ENCODE results near the gene SMPDL3B.

Gene SMPDL3B

DNA sequence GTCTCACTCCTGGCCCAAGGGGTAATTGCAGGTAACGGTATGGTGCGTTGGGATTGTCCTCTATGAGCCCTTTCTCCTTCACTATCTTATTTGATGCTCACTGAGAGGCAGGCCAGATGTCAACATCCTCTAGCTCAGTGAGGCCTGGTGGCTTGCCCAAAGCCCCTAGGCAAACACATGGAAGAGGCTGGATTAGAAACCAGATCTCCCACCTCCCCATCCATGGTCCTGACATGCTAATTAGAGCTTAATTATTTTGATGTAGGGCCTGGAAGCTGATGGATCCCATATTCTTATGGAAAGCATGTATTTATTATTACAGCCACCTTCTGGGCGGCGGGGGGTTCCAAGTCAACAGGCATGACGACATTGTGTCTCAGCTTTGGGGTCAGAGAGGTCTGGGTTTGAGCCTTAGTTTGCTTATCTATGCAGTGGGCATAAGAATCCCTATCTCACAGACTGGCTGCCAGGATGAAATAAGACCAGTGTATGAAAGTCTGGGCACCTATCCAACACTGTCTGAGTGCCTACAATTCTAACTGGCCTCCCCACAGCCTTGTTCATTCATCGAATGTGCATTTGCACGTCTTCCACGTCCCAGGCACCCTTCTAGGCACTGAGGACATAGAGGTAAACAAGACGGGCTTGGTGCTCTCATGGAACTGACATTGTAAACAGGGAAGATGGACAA lies 6.2 kb downstream of the SMPDL3B start:
- no peak for DNase-seq

DNA sequence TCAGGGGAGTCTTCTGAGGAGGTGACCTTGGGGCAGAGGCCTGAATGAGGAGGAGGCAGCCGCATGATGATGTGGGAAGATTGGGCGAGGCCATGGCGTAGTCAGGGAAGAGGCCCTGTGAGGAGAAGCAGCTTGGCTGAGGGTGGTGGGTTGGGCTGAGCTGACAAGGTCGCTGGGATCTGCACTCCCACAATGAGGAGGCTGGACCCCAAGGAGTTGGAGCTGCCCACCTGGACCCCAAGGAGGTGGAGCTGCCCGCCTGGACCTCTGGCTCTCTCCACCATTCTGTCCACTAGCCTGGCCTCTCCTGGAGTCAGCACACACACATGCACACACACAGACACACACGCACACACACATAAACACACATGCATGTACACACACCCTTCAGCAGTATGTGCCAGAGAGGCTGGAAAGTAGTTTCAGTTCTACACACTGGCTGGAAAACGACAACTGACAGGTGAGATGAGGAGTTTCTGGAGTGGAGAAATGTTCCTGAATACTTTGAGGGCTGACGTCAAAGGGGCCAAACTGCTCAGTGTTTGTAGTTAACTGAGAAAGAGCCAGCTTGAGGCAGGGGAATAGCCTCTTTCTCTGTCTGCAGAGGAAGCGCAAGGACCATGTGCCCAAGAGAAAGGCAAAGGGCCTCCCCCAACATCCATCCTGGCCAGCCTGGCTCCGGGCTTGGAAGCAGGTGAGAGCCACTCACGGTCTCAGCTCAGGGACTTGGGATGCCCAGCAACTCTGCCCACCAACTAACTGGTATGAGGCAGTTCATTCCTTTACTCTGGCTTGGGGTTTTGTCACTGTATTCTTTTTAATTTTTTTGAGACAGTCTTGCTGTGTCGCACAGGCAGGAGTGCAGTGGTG lies 7.1 kb downstream of the SMPDL3B start:
- DNase-seq, result no peak

DNA sequence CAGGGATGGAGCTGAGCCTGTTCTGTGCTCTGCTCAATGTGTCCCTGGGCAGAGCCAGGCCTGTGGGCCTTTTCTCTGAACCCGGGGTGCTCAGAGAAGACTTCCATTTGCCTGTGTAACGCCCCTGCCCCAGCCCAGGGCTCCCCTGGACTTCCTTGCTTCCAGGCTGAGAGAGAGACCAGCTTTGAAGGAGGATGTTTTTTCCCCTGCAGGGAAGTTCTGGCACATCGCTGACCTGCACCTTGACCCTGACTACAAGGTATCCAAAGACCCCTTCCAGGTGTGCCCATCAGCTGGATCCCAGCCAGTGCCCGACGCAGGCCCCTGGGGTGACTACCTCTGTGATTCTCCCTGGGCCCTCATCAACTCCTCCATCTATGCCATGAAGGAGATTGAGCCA lies 10.2 kb downstream of the SMPDL3B start:
- DNase-seq, result no peak

DNA sequence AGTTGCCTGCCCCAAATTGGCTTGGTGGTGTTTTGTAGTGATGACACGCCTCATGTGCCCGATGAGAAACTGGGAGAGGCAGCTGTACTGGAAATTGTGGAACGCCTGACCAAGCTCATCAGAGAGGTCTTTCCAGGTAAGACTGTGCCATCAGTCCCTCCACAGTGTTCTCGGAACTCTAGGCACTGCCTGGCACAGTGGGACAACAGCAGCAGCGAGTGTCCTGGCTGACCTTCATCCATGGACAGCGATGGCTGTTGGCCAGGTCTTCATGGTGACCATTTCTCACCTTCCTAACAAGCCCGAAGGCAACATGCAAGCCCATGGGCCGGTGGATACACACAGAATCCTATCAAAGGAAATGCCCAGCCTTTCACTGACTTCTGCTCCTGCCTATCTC lies 14.2 kb downstream of the SMPDL3B start:
- no peak for DNase-seq

DNA sequence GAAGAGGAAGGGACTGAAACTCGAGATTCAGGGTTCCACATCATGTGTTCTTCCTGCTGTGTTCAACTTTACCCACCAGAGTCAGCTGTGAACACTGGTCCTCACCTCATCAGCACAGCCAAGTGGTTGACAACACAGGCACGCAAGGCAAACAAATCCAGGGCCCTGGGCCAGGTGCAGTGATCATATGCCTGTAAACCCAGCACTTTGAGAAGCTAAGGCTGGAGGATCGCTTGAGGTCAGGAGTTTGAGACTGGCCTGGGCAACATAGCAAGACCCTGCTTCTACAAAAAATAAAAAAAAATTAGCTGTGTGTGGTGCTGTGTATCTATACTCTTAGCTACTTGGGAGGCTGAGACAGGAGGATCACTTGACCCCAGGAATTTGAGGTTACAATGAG lies 16.6 kb downstream of the SMPDL3B start:
- DNase-seq, result no peak

DNA sequence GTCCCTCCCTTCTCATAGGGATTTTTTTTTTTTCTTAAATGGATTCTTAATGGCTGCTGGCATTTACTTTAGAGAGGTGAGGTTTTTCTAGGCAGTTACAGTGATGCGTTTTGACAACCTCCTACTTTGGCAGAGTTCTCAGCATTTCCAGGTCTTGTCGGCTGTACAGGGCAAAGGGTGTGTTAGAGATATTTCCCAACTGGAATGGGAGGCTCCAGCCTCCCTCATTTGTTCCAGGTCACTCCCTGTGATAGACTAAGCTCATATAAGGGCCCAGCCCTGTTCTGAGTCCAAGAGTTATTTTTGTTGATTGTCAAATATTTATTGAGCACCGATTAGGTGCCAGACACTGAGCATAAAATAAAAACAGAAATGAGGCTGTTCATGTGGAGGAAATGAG lies 17.3 kb downstream of the SMPDL3B start:
- DNase-seq, result no peak

DNA sequence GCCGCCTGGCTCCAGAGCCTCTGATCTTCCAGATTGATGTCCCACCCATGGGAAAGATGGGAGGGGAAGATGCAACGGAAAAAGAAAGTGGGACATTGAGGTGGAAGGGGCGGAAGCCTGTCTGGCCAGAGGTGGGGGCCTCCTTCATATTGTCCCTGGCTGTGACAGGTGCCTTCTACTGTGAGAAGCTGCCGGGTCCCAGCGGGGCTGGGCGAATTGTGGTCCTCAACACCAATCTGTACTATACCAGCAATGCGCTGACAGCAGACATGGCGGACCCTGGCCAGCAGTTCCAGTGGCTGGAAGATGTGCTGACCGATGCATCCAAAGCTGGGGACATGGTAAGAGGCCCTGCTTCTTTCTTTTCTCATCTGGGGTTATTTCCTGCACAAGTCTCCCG lies 19.4 kb downstream of the SMPDL3B start:
- DNase-seq, result no peak

- no peak for DNase-seq
These were observed 20.3 kb downstream of the SMPDL3B start for GRCh38 chr1:27955076-27955475.

DNA sequence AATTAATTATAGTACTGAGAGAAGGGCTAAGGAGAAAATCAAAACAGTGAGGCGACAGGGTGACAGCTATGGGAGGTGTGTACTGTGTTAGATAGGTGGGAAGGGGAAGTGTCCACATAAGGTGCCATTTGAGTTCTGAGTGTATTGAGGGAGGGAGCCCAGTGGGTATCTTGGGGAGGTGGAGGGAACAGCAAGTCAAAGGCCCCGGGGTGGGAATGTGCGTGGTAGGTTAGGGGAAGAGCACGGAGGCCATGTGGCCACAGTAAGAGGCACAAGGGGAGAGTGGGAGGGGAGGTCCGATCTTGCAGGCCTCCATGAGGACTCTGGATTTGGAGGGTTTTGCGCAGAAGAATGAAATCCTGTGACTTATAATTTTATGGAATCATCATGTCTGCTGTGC lies 22.0 kb downstream of the SMPDL3B start:
- no peak for DNase-seq

DNA sequence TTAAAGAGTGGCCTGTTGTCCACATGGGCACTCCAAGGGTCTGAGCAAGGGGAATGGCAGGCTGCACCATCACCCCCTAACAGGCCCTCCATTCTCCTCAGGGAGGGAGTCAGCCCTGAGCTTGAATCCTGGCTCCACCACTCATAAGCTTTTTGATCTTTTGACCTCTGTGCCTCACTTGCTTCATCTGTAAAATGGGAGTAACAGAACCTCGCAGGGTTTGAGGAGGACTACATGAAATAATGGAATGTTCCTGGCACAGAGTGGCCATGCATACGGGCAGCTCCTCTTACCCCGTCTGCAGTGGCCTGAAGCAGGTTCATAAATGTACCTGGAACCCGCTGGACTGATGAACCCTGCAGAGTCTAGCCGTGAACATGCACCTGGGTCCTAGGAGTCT lies 22.9 kb downstream of the SMPDL3B start:
- no peak for DNase-seq

GRCh38 chr1:27958513-27958912 lies 23.7 kb downstream of the SMPDL3B start:
- DNase-seq, result no peak

GRCh38 chr1:27959792-27960603 lies 25.2 kb downstream of the SMPDL3B start, which contains the start of gene XKR8:
Gene XKR8, plus strand, starts transcription at chr1:27959973. Its CDS starts 97 bp downstream, at chr1:27960070.
- peak; percentile 70 to 87 (median 76) for DNase-seq

GRCh38 chr1:27960762-27961645 lies 26.2 kb downstream of the SMPDL3B start:
- DNase-seq, result no peak

DNA sequence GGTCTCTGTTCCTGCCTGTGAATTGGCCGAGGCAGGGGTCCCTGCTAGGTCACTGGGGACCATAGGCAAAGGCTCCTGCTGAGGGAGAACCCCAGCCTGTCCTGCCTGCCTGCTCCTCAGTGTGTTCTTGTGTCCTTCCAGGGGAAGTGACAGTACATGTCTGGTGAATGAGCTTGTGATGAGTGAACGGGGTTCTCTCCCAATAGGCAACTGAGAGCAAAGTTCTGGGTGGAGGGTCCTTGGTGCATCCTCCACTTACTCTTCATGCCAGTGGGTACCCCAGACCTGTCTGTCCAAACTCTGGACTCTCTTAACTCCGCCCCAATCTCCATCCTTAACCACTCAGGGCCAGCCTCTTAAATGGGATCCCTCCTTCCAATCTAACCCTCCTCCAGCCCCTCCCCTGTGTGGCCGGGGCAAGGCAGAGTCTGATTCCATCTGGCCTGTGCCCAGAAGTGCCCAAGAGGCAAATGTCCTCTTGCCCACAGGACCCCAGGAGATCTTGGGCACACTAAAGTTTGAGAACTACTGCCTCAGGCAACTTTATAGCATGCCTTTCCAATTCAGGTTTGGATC lies 26.9 kb downstream of the SMPDL3B start:
- no peak for DNase-seq

DNA sequence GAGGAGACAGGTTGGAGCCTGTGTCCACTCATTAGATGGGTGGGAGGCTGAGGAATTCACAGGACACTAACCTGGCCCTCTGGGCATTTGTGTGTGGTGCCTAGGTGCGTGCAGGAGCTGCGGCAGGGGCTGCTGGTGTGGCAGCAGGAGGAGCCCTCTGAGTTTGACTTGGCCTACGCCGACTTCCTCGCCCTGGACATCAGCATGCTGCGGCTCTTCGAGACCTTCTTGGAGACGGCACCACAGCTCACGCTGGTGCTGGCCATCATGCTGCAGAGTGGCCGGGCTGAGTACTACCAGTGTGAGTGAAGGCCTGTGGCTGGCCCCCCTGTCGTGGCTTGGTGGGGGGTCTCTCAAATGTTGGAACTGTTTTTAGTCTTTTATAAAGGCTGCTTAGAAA lies 28.6 kb downstream of the SMPDL3B start:
- no peak for DNase-seq

DNA sequence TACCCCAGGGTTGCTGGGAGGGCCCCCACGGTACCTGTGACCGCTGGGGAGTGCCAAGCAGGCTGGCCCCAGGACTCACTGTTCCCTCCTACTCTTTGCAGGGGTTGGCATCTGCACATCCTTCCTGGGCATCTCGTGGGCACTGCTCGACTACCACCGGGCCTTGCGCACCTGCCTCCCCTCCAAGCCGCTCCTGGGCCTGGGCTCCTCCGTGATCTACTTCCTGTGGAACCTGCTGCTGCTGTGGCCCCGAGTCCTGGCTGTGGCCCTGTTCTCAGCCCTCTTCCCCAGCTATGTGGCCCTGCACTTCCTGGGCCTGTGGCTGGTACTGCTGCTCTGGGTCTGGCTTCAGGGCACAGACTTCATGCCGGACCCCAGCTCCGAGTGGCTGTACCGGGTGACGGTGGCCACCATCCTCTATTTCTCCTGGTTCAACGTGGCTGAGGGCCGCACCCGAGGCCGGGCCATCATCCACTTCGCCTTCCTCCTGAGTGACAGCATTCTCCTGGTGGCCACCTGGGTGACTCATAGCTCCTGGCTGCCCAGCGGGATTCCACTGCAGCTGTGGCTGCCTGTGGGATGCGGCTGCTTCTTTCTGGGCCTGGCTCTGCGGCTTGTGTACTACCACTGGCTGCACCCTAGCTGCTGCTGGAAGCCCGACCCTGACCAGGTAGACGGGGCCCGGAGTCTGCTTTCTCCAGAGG lies 31.8 kb downstream of the SMPDL3B start:
- no peak for DNase-seq

DNA sequence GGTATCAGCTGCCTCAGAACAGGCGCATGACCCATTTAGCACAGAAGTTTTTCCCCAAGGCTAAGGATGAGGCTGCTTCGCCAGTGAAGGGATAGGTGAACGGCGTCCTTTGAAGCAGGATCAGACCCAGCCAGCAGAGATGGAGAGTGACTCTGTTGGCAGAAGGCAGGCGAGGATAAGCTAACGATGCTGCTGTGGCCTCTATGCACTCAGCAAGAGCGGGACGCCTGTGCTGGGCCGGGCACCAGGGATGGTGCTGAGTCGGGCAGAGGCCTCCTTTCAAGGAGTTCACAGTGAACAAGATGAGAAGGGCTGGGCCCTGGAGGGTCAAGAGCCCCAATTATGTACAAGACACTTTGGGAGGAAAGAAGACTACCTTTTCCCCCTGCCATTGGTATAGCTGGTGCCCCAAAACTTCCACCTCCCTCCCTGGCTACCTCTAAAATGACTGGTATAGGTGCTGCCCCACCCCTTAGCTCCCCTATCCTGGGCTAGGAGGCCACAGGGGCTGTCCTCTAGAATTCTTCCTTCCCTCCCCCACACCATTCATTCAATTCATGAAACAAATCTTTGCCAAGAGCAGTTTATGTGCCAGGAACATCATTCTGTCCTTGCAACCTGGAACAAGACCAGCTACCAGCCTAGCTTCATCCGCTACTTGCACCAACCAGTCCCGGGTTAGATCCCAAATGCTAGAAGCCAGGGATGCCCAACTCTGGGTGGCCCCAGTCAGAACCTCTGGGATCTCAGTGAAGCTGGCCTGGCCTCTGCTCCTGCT lies 32.5 kb downstream of the SMPDL3B start:
- DNase-seq, result no peak

GRCh38 chr1:27967884-27968466 lies 33.2 kb downstream of the SMPDL3B start:
- DNase-seq, result no peak

GRCh38 chr1:27968692-27969091 lies 33.9 kb downstream of the SMPDL3B start:
- no peak for DNase-seq

DNA sequence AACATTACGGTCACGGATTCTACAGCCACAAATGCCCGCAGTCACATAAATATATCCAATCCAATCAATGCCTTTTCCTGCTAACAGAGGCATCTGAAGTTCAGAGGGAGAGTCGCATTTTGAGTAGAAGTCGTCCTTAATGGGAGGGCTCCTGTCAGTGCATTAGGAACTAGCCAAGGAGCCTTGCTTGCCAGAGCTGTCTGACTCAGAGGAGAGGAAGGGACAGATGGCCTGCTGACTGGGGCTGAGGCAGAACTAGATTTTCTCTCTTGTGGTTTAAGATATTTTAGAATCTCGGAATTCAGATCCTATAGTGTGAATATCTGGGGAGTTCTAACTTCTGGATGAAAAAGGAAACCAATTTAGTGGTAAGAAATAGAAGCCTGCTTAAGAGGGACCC lies 35.6 kb downstream of the SMPDL3B start:
- DNase-seq, result no peak
